ENCODE measurements around the gene OXCT2. TPM values are rescaled to one million over a fixed set of nuclear protein-coding genes. Genes with fewer than 3 reads are reported as not detected.
"Not testable (repeated sequence)": the region's sequence is repeated elsewhere in the genome, so short reads cannot be mapped to it uniquely, and the experiment has no call there.

Gene OXCT2
- total RNA-seq (0.60 and 1.8 TPM in 2 replicates), polyA plus RNA-seq (0.25 and 0.39 TPM in 2 replicates)

GRCh38 chr1:39771022-39771532, at the start of gene OXCT2:
OXCT2 (minus strand) TSS chr1:39771348; CDS start chr1:39771255, 93 bp downstream.
- H3K4me2 ChIP-seq, result peak within 1 kb of the TSS; percentile 65
- not testable (repeated sequence) for H3K36me3 ChIP-seq (replicated peaks; ENCODE audit: insufficient read depth, low read depth); DNase-seq (ENCODE audit: low spot score); H3K27ac ChIP-seq; H3K79me2 ChIP-seq; H4K20me1 ChIP-seq (ENCODE audit: insufficient read depth, poor library complexity, severe bottlenecking); H3K4me3 ChIP-seq; H3K27me3 ChIP-seq; H2AFZ ChIP-seq; H3K4me1 ChIP-seq (ENCODE audit: insufficient read depth); H3K9me3 ChIP-seq (ENCODE audit: low read depth); H3K9me2 ChIP-seq (replicated peaks; ENCODE audit: insufficient read depth)
- WGBS (ENCODE audit: low lambda C conversion rate, missing lambda C conversion rate), result 1% methylated on average over 16 of the region's 57 CpGs

- Histone ChIP-seq H4K20me1 (ENCODE audit: insufficient read depth, poor library complexity, severe bottlenecking) (no peaks in the 10 kb centered on the region), H3K79me2 (no peaks in the 10 kb centered on the region), H3K4me3 (no peak overlapping the region), H3K36me3 (replicated peaks; ENCODE audit: insufficient read depth, low read depth) (no peaks in the 10 kb centered on the region), H3K9me3 (ENCODE audit: low read depth) (no peaks in the 10 kb centered on the region), H2AFZ (no peak overlapping the region), H3K4me2 (no peak overlapping the region), H3K4me1 (ENCODE audit: insufficient read depth) (no peaks in the 10 kb centered on the region), H3K9me2 (replicated peaks; ENCODE audit: insufficient read depth) (no peaks in the 10 kb centered on the region), H3K27ac (no peak overlapping the region), H3K27me3 (no peaks in the 10 kb centered on the region)
- DNase-seq (ENCODE audit: low spot score), result no peak
- 92% methylated on average over 22 of the region's 22 CpGs for WGBS (ENCODE audit: low lambda C conversion rate, missing lambda C conversion rate)
- no peak for TF ChIP-seq EZH2 (IDR thresholded peaks at IDR 0.05; ENCODE audit: borderline replicate concordance)
- TF ChIP-seq, protein P1, sequence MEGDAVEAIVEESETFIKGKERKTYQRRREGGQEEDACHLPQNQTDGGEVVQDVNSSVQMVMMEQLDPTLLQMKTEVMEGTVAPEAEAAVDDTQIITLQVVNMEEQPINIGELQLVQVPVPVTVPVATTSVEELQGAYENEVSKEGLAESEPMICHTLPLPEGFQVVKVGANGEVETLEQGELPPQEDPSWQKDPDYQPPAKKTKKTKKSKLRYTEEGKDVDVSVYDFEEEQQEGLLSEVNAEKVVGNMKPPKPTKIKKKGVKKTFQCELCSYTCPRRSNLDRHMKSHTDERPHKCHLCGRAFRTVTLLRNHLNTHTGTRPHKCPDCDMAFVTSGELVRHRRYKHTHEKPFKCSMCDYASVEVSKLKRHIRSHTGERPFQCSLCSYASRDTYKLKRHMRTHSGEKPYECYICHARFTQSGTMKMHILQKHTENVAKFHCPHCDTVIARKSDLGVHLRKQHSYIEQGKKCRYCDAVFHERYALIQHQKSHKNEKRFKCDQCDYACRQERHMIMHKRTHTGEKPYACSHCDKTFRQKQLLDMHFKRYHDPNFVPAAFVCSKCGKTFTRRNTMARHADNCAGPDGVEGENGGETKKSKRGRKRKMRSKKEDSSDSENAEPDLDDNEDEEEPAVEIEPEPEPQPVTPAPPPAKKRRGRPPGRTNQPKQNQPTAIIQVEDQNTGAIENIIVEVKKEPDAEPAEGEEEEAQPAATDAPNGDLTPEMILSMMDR (IDR thresholded peaks at IDR 0.05; ENCODE audit: poor library complexity), result no peak
- no peak for TF ChIP-seq EZH2phosphoT487 (IDR thresholded peaks at IDR 0.05; ENCODE audit: low read depth, severe bottlenecking, unreplicated experiment)
Measured at GRCh38 chr1:39819091-39819812, 48.1 kb upstream of the OXCT2 start.

- H3K79me2 ChIP-seq, result no peaks in the 10 kb centered on the region
- no peaks in the 10 kb centered on the region for H3K4me1 ChIP-seq (ENCODE audit: insufficient read depth)
- H3K4me3 ChIP-seq, result no peak overlapping the region
- no peaks in the 10 kb centered on the region for H3K9me2 ChIP-seq (replicated peaks; ENCODE audit: insufficient read depth)
- no peak overlapping the region for H3K27ac ChIP-seq
- TF ChIP-seq, protein P1 (IDR thresholded peaks at IDR 0.05; ENCODE audit: poor library complexity), result no peak
- TF ChIP-seq EZH2 (IDR thresholded peaks at IDR 0.05; ENCODE audit: borderline replicate concordance), result no peak
- TF ChIP-seq EZH2phosphoT487 (IDR thresholded peaks at IDR 0.05; ENCODE audit: low read depth, severe bottlenecking, unreplicated experiment), result no peak
- DNase-seq (ENCODE audit: low spot score), result no peak
- 96% methylated on average over 2 of the region's 2 CpGs for WGBS (ENCODE audit: low lambda C conversion rate, missing lambda C conversion rate)
- no peaks in the 10 kb centered on the region for H3K9me3 ChIP-seq (ENCODE audit: low read depth)
- H3K27me3 ChIP-seq, result no peaks in the 10 kb centered on the region
- H4K20me1 ChIP-seq (ENCODE audit: insufficient read depth, poor library complexity, severe bottlenecking), result no peaks in the 10 kb centered on the region
- no peak overlapping the region for H3K4me2 ChIP-seq
- H3K36me3 ChIP-seq (replicated peaks; ENCODE audit: insufficient read depth, low read depth), result no peaks in the 10 kb centered on the region
- H2AFZ ChIP-seq, result no peak overlapping the region
Measured at GRCh38 chr1:39818482-39818881, 47.3 kb upstream of the OXCT2 start.

GRCh38 chr1:39817091-39817932, 46.2 kb upstream of the OXCT2 start:
- H3K36me3 ChIP-seq (replicated peaks; ENCODE audit: insufficient read depth, low read depth); H4K20me1 ChIP-seq (ENCODE audit: insufficient read depth, poor library complexity, severe bottlenecking); H3K79me2 ChIP-seq; H3K4me1 ChIP-seq (ENCODE audit: insufficient read depth); H2AFZ ChIP-seq; H3K27ac ChIP-seq; H3K9me3 ChIP-seq (ENCODE audit: low read depth); H3K4me3 ChIP-seq; H3K27me3 ChIP-seq; H3K9me2 ChIP-seq (replicated peaks; ENCODE audit: insufficient read depth); H3K4me2 ChIP-seq: not testable (repeated sequence)
- DNase-seq (ENCODE audit: low spot score), result peak; percentile 35
- WGBS (ENCODE audit: low lambda C conversion rate, missing lambda C conversion rate), result 74% methylated on average over 18 of the region's 24 CpGs
